Measurements from ENCODE around the gene DPP6.
"Not testable (repeated sequence)": the region's sequence is repeated elsewhere in the genome, so short reads cannot be mapped to it uniquely, and the experiment has no call there.

The DPP6 gene

DNA sequence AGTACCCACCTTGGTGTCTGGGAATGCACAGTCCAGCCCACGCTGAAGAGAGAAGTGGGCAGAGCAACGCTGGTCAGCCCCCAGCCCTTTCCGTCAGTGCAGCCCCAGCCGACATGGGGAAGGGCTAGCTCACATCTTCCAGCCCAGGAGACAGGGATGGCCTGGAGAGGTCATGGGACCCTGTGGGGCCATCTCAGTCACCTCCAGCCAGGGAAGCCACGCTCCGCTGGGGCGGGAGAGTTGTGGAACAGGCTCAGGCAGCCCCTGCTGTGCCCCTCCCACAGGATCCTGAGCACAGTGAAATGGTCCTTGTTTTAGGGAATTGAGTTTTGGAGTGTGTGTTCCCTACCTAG, 865.6 kb downstream of the DPP6 start:
- peak; percentile 38 for DNase-seq

DNA sequence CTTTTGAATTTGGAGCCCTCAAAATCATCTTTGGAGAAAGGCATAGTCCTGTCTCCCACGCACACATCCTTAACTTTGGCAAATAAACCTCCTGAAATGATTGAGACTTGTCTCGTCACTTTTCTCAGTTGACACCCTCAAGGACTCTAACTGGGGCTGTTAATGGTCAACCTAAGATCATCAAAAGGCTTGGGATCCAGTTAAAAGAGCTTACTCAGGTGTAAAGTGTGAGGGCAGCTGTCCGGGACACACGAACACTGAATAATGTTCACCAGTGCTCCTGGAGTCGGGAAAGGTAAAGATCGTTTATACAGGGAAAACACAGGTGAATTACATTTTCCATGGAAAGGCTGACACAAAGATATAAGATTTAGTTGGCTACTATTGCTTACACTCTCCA, 866.1 kb downstream of the DPP6 start:
- peak; percentile 5 for DNase-seq

DNA sequence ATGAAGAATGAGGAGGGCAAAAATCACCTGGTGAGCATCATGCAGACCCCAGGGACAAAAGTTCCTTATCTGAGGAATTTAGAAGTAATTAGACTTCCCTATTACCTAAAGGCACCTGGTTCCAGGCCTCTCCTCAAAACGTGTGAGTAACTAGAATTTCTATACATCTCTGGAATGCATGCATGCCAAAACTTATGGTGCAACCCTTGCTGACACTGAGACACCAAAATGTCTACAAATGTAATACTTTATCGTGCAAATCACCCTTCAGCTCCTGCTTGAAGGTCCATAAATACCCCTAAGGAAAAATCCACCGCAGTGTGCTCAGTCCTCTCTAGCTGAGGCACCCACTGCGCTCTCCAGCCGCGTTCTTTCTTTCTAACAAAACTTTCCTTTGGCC, 866.5 kb downstream of the DPP6 start:
- peak; percentile 7 for DNase-seq

DNA sequence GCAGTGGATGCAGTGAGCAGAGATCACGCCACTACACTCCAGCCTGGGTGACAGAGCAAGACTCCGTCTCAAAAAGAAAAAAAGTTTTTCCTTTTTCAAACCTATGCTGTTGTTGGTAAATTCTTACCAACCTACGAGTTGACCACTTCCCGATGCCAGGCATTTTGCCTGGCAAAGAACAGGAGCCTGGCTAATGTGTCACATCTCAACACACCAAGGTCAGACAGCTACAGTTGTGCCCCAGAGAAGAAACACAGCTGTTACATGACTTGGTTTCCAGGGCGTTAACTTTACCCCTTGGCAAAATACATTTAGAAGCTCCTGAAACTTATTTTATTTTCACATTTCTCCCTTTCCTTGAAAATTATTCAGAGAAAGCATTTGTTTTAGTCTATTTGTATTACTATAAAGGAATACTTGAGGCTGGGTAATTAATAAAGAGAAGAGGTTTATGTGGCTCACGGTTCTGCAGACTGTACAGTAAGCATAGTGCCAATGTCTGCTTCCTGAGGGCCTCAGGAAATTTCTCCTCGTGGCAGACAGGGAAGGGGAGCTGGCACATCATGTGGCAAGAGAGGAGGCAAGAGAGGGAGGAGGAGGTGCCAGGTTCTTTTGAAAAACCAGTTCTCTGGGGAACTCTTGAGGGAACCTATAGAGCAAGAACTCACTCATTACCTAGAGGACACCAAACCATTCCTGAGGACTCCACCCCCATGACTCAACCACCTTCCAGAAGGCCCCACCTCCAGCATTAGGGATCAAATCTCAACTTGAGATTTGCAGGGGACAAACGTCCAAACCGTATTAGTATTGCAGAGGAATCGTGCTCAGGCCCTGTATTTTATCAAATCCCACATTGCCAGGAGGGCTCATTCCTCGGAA, 867.4 kb downstream of the DPP6 start:
- DNase-seq = no peak

DNA sequence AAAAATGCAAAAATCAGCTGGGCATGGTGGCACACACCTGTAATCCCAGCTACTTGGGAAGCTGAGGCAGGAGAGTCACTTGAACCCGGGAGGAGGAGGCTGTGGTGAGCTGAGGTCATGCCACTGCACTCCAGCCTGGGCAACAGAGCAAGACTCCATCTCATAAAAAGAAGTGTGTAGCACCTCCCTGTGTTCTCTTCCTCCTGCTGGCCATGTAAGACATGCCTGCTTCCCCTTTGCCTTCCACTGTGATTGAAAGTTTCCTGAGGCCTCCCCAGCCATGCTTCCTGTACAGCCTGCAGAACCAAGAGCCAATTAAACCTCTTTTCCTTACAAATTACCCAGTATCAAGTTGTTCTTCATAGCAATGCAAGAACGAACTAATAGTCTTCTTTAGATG, 870.3 kb downstream of the DPP6 start:
- not testable (repeated sequence) for DNase-seq

DNA sequence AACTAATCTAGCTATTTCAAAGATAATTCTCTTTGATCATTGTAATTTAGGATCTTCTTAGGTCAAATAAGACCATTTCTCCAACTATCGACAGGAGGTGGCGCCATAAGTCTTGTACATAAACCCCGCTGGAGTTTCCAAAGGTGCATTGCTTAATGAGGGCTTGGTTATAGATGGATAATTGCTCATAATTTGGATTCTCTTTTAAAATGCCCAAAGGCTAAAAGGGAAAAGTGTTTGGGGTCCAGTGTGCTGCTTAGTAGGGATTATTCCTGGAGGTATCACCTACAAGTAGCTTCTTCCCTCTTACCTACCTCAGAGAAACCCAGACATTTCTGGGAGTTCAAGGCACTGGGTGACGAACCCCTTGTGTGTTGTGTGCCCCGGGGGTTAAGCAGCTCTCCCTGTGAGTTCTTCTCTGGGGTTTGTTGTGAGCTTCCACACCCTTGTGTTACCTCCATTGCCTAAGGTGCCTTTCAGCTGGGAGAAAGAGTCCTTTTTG, 875.5 kb downstream of the DPP6 start:
- DNase-seq = peak; percentile 82

DNA sequence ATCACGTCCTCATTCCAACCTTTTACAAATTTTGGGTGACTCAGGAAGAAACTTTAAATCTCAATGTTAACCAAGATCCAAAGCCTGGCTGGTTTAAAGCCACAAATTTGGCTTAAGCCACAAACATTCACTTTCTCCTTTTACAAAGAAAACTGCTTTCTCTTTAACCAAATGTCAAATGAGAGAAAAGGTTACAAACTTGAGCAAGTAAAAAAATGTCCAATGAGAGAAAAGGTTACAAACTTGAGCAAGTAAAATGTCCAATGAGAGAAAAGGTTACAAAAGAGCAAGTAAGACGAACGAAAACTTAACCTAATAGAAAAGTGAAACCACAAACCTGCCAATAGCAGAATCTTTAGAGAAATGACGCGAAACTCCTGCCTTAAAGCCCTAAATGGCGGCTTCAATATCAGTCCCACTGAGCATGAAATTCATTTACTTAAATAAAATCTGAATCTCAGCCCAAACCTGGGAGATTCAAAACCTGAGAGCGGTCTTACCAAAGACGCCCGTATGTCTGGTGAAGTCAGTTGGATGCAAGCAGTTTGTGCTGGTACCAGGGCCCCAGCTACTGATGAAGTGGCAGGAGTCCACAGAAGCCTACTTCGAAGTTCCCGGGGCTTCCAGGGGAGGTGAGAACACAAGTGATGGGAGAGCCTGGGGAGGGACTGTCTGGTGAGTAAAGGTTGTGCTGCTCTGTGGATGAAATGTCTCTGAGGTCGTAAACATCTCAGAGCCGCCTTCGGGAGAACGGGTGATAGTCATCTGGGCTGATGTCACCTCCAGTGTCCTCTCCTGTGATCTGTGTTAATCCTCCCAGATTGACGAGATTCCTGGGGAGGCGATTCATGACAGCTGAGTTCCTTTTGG, 876.2 kb downstream of the DPP6 start:
- peak; percentile 77 for DNase-seq

DNA sequence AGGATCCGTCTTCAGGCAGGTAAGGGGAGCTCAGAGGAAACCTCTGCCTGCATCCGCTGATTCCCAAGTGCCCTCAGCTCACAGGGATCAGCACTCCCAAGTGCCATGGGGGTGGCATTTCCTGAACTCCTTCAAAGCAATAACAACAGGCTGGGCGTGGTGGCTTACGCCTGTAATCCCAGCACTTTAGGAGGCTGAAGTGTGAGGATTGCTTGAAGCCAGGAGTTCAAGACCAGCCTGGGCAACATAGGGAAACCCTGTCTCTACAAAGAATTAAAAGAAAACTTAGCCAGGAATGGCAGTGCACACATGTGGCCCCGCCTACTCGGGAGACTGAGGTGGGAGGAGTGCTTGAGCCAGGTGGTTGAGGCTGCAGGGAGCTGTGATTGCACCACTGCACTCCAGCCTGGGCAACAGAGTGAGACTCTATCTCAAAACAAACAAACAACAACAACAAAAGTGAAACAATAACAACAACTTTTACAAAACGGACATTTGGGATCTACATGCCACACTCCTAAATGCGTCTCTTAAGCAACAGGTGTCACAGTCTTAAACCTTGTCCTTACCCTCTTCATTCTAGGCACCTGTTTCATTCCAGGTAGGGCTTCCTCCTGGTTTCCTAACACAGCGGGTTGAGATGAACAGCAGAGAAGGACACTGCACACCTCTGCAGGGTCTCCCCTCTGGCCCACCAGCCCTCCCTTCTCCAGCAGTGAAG, 877.0 kb downstream of the DPP6 start:
- DNase-seq = no peak

DNA sequence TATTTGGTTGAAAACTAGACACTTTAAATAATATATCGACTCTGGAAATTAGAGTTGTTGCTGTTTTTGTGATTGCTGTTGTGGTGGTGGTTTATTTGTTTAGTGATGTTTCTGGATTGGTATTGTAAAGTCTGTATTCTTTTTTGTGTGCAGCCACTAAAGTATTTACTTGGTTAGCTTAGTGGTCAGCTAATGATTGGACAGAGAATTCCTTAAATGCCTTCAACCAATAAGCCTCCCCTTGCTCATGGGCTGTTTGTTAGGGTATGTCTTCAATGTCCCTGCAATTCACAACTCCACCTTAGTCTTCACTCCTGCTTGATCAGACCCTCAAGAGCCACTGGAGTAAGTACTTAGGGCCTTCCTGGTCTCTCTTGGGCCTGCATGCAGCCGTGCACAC, 879.7 kb downstream of the DPP6 start:
- DNase-seq = no peak

DNA sequence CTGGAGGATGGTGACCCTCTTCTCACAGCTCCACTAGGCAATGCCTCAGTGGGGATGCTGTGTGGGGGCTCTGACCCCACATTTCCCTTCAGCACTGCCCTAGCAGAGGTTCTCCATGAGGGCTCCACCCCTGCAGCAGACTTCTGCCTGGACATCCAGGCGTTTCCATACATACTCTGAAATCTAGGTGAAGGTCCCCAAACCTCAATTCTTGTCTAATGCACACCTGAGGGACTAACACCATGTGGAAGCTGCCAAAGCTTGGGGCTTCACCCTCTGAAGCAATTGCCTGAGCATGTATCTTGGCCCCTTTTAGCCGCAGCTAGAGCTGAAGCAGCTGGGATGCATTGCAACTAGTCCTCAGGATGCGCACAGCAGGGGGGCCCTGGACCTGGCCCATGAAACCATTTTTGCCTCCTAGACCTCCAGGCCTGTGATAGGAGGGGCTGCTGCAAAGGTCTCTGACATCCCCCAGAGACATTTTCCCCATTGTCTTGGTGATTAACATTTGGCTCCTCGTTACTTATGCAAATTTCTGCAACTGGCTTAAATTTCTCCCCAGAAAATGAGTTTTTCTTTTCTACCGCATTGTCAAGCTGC, 882.3 kb downstream of the DPP6 start:
- DNase-seq = not testable (repeated sequence)

DNA sequence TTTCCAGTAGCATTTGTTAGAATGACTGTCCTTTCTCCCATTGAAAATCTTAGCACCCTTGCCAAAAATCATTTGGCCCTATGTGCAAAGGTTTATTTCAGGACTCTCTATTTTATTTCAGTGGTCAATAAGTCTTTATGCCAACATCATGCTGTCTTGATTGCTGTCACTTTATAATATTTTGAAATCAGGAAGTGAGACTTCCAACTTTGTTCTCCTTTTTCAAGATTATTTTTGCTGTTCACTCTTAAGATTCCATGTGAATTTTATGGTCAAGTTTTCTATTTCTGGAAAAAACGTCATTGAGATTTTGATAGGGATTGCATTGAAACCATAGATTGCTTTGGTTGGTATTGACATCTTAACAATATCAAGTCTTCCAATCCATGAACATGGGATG, 885.6 kb downstream of the DPP6 start:
- DNase-seq = no peak

DNA sequence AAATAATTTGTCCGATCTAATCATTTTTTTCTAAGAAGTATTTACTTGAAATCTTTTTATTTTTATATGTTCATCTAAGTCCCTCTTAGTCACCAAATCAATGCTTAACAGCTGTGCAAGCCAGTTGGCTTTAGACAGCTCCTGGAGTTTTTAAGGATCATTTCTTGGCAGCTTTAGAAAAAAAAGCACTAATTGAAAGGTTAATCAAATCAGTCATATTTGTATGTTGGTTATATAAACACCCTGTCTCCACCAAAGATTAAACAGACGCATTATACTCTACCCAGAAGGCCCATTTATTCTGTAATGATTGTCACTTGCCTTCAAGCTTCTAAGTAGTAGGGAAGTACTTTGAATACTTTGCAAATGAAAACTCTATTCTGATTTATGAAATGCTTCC, 890.5 kb downstream of the DPP6 start:
- DNase-seq = no peak
